OCI-LY7 (cell line): ENCODE data around the gene ACADM. TPM values are rescaled to one million over a fixed set of nuclear protein-coding genes. Genes with fewer than 3 reads are reported as not detected.

Source experiments
- BruUV-seq: library from RNA; stranded (reverse); fragments of 400-500 nt; replicated peaks from 2 replicates; lab custom pipeline; 2021; lab: Mats Ljungman, UMichigan
- CTCF ChIA-PET: fragments of 300-600 bp; sonication (Branson Sonifier 250); formaldehyde crosslinking; loops from one replicate; lab custom pipeline; 2022; ENCODE audit warnings: antibody characterized with exemption; ENCODE audit not compliant: unreplicated experiment; lab: Charles Lee
- POLR2A ChIA-PET: fragments of 300-600 bp; sonication (Branson Sonifier 250); formaldehyde crosslinking; loops from one replicate; lab custom pipeline; 2022; ENCODE audit warnings: antibody characterized with exemption; lab: Charles Lee
- DNase-seq: peaks from one replicate; pipeline ENCODE4 v3.0.0-alpha.2; 2015; ENCODE audit warnings: low spot score
- H2AFZ ChIP-seq: fragments of 200-600 bp; sonication (generic), shearing (Covaris generic); 2 replicates; pipeline ENCODE4 v1.6.1; 2014; ENCODE audit warnings: mild to moderate bottlenecking, antibody characterized with exemption, low read length, moderate library complexity
- H3K27ac ChIP-seq: fragments of 200-600 bp; sonication (generic); 2 replicates; pipeline ENCODE4 v1.5.1; 2014; ENCODE audit warnings: mixed run types, low read depth, mild to moderate bottlenecking, moderate library complexity, low read length, inconsistent platforms; ENCODE audit not compliant: poor library complexity, severe bottlenecking
- H3K36me3 ChIP-seq: fragments of 200-600 bp; sonication (generic); 2 replicates; pipeline ENCODE4 v1.6.1; 2014; ENCODE audit warnings: mild to moderate bottlenecking, antibody characterized with exemption, low read length, moderate library complexity, mixed read lengths; ENCODE audit not compliant: insufficient read depth
- H3K4me1 ChIP-seq: fragments of 200-600 bp; sonication (generic); 2 replicates; pipeline ENCODE4 v1.5.1; 2014; ENCODE audit warnings: mild to moderate bottlenecking, low read length; ENCODE audit not compliant: insufficient read depth, poor library complexity, severe bottlenecking
- H3K4me2 ChIP-seq: fragments of 200-600 bp; sonication (generic); 2 replicates; pipeline ENCODE4 v1.6.1; 2014; ENCODE audit warnings: mild to moderate bottlenecking, low read length
- H3K4me3 ChIP-seq: fragments of 200-600 bp; sonication (generic); 2 replicates; pipeline ENCODE4 v1.5.1; 2014; ENCODE audit warnings: mild to moderate bottlenecking, low read depth, low read length; ENCODE audit not compliant: poor library complexity, severe bottlenecking
- H3K79me2 ChIP-seq: fragments of 200-600 bp; sonication (generic); 2 replicates; pipeline ENCODE4 v1.6.1; 2016; ENCODE audit warnings: low read depth, mild to moderate bottlenecking, low read length, moderate library complexity, mixed read lengths; ENCODE audit not compliant: insufficient read depth
- H3K9me2 ChIP-seq: fragments of 200-600 bp; sonication (generic); 2 replicates; pipeline ENCODE4 v1.6.1; 2016; ENCODE audit warnings: mild to moderate bottlenecking, low read length, mixed read lengths; ENCODE audit not compliant: insufficient read depth
- H3K9me3 ChIP-seq: fragments of 200-600 bp; sonication (generic); 2 replicates; pipeline ENCODE4 v1.6.1; 2014; ENCODE audit warnings: mild to moderate bottlenecking, mixed run types, low read length, mixed read lengths
- H4K20me1 ChIP-seq: fragments of 200-600 bp; sonication (generic); 2 replicates; pipeline ENCODE4 v1.6.1; 2014; ENCODE audit warnings: mild to moderate bottlenecking, antibody characterized with exemption, low read length, moderate library complexity, mixed read lengths; ENCODE audit not compliant: insufficient read depth
- CTCF ChIP-seq: fragments of 200-600 bp; sonication (generic); conservative IDR thresholded peaks from 2 replicates; pipeline ENCODE4 v1.5.1; 2014; ENCODE audit warnings: mild to moderate bottlenecking, antibody characterized with exemption, low read length, moderate library complexity, mixed read lengths
- EZH2phosphoT487 ChIP-seq: fragments of 200-600 bp; sonication (generic); IDR thresholded peaks from 2 replicates; pipeline ENCODE4 v1.6.1; 2018; ENCODE audit warnings: low read depth, borderline replicate concordance, mild to moderate bottlenecking, mixed run types, antibody characterized with exemption, low read length, moderate library complexity, mixed read lengths
- intact Hi-C: fragments of 100-400 bp; cut with micrococcal nuclease; formaldehyde crosslinking; loops from one replicate; pipeline ENCODE4 v1.10.0; 2022; ENCODE audit not compliant: unreplicated experiment
- total RNA-seq, 2 experiments: library from RNA; depleted of rRNA in 1 of 2; stranded (reverse); fragments of >200 nt in 1 of 2; shearing (Covaris generic) in 1 of 2; gene quantifications; 2 replicates each; pipeline ENCODE4 v1.2.3, GENCODE V29; 2014 to 2022

ACADM gene
- total RNA-seq, 2 experiments from 2014 or later: 137 to 248 TPM

GRCh38 chr1:75711846-75712245 lies 12.7 kb upstream of the ACADM start:
- ChIA-PET CTCF (no interaction called here), POLR2A (no interaction called here)
- TF ChIP-seq CTCF (no peak), EZH2phosphoT487 (no peak)
- Histone ChIP-seq H3K4me1 (no peaks in the 10 kb centered on the region), H3K27ac (no peak overlapping the region), H2AFZ (no peak overlapping the region), H3K36me3 (no peaks in the 10 kb centered on the region), H3K9me2 (no peaks in the 10 kb centered on the region), H3K4me2 (no peak overlapping the region), H3K9me3 (no peaks in the 10 kb centered on the region), H4K20me1 (no peaks in the 10 kb centered on the region), H3K79me2 (no peaks in the 10 kb centered on the region), H3K4me3 (no peak overlapping the region)
- no TSS peak for BruUV-seq
- no peak for DNase-seq
- intact Hi-C loops: no loop called here

GRCh38 chr1:75712306-75712705 lies 12.2 kb upstream of the ACADM start:
- no peak overlapping the region for H3K27ac ChIP-seq
- H3K4me3 ChIP-seq: no peak overlapping the region
- BruUV-seq: no TSS peak
- no peaks in the 10 kb centered on the region for H4K20me1 ChIP-seq
- no peaks in the 10 kb centered on the region for H3K9me2 ChIP-seq
- no peaks in the 10 kb centered on the region for H3K4me1 ChIP-seq
- CTCF ChIA-PET: no interaction called here
- intact Hi-C loops: no loop called here
- no peak overlapping the region for H2AFZ ChIP-seq
- TF ChIP-seq CTCF (no peak), EZH2phosphoT487 (no peak)
- no peaks in the 10 kb centered on the region for H3K36me3 ChIP-seq
- POLR2A ChIA-PET: interaction anchor here (0.8 kb wide), 1 partner anchor 40 kb away, joined by 3 read pairs; no protein-coding TSS in a partner anchor
- no peak overlapping the region for H3K4me2 ChIP-seq
- no peaks in the 10 kb centered on the region for H3K9me3 ChIP-seq
- DNase-seq: no peak
- no peaks in the 10 kb centered on the region for H3K79me2 ChIP-seq

GRCh38 chr1:75719810-75720209 lies 4.7 kb upstream of the ACADM start:
- POLR2A ChIA-PET: no interaction called here
- Histone ChIP-seq H4K20me1 (no peaks in the 10 kb centered on the region), H3K4me1 (peaks cover 4% of the 10 kb centered on the region), H3K79me2 (peaks cover 7% of the 10 kb centered on the region; the same call in 1 of the 2 replicates), H3K9me3 (no peaks in the 10 kb centered on the region), H3K4me2 (no peak overlapping the region), H3K27ac (no peak overlapping the region), H3K36me3 (no peaks in the 10 kb centered on the region; the same call in 1 of the 2 replicates), H3K9me2 (no peaks in the 10 kb centered on the region), H2AFZ (no peak overlapping the region), H3K4me3 (no peak overlapping the region)
- intact Hi-C loops: no loop called here
- no peak for DNase-seq
- CTCF ChIA-PET: no interaction called here
- TF ChIP-seq CTCF (no peak), EZH2phosphoT487 (no peak)
- no TSS peak for BruUV-seq
